Suprapubic skin (tissue), 4 donors: ENCODE results near the gene SLAIN2. TPM values are rescaled to one million over a fixed set of nuclear protein-coding genes. Genes with fewer than 3 reads are reported as not detected.
"Not testable (repeated sequence)": the region's sequence is repeated elsewhere in the genome, so short reads cannot be mapped to it uniquely, and the experiment has no call there.

Experiments used
- DNase-seq, 2 donors: peaks; one replicate each; pipeline ENCODE4 v3.0.0-alpha.2; 2019; ENCODE audit warnings: low spot score in 2 of 2
- H3K27ac ChIP-seq: fragments of 200-600 bp; sonication (generic); one replicate; pipeline ENCODE4 v1.5.1; 2019
- H3K27me3 ChIP-seq: fragments of 200-600 bp; sonication (generic); one replicate; pipeline ENCODE4 v1.5.1; 2019
- H3K36me3 ChIP-seq: fragments of 200-600 bp; sonication (generic); one replicate; pipeline ENCODE4 v1.5.1; 2019
- H3K4me1 ChIP-seq: fragments of 200-600 bp; sonication (generic); one replicate; pipeline ENCODE4 v1.5.1; 2019
- H3K4me3 ChIP-seq: fragments of 200-600 bp; sonication (generic); one replicate; pipeline ENCODE4 v1.5.1; 2019; ENCODE audit warnings: mild to moderate bottlenecking
- H3K9me3 ChIP-seq: fragments of 200-600 bp; sonication (generic); one replicate; pipeline ENCODE4 v1.5.1; 2019
- CTCF ChIP-seq, 2 donors: fragments of 200-600 bp in 1 of 2; fragments of 450-650 bp in 1 of 2; sonication (generic) in 1 of 2; IDR thresholded peaks; one replicate each; pipeline ENCODE4 v1.5.1; 2016 to 2019; ENCODE audit warnings: antibody characterized with exemption in 2 of 2, mild to moderate bottlenecking in 1 of 2, moderate library complexity in 1 of 2
- EP300 ChIP-seq: sonication (generic); formaldehyde crosslinking; IDR thresholded peaks from one replicate; pipeline ENCODE4 v1.6.1; 2017; ENCODE audit warnings: antibody characterized with exemption
- POLR2A ChIP-seq, 2 donors: fragments of 450-650 bp; IDR thresholded peaks; one replicate each; pipeline ENCODE4 v1.6.1; 2017; ENCODE audit warnings: antibody characterized with exemption in 2 of 2, mild to moderate bottlenecking in 2 of 2, moderate library complexity in 2 of 2
- POLR2AphosphoS5 ChIP-seq, 3 donors: sonication (generic); formaldehyde crosslinking; IDR thresholded peaks; one replicate each; pipeline ENCODE4 v1.6.1; 2017; ENCODE audit warnings: antibody characterized with exemption in 3 of 3
- WGBS: methylation state at CpG from one replicate; pipeline ENCODE4 v1.1.5; 2018; 5-methylcytosine and 5-hydroxymethylcytosine counted together
- total RNA-seq, 4 donors: library from RNA; depleted of rRNA; stranded (reverse); fragments of >200 nt; gene quantifications; one replicate each; pipeline ENCODE4 v1.1.0, GENCODE V29; 2016

Gene SLAIN2
- total RNA-seq, 4 donors from 2014 or later, result 84.7 to 167 (median 147) TPM

GRCh38 chr4:48300004-48300403 lies 41.3 kb upstream of the SLAIN2 start:
- TF ChIP-seq POLR2A (IDR thresholded peaks at IDR 0.05) (no peak), CTCF (IDR thresholded peaks at IDR 0.05) (no peak), EP300 (no peak), POLR2AphosphoS5 (IDR thresholded peaks at IDR 0.05) (no peak)
- H3K27ac ChIP-seq, result no peak overlapping the region
- DNase-seq, result no peak
- no peak overlapping the region for H3K4me3 ChIP-seq
- H3K27me3 ChIP-seq, result no peaks in the 10 kb centered on the region
- no peaks in the 10 kb centered on the region for H3K9me3 ChIP-seq
- no peaks in the 10 kb centered on the region for H3K36me3 ChIP-seq
- WGBS, result 77% methylated on average over 2 of the region's 2 CpGs
- no peaks in the 10 kb centered on the region for H3K4me1 ChIP-seq

- 84% methylated on average over 3 of the region's 3 CpGs for WGBS
- TF ChIP-seq CTCF (IDR thresholded peaks at IDR 0.05) (no peak), POLR2A (IDR thresholded peaks at IDR 0.05) (no peak), POLR2AphosphoS5 (IDR thresholded peaks at IDR 0.05) (no peak), EP300 (no peak)
- Histone ChIP-seq H3K27ac (no peak overlapping the region), H3K27me3 (no peaks in the 10 kb centered on the region), H3K4me1 (no peaks in the 10 kb centered on the region), H3K9me3 (no peaks in the 10 kb centered on the region), H3K36me3 (no peaks in the 10 kb centered on the region), H3K4me3 (no peak overlapping the region)
- DNase-seq, result no peak
These were observed 35.8 kb upstream of the SLAIN2 start for GRCh38 chr4:48305508-48305907.

- Histone ChIP-seq H3K4me3 (no peak overlapping the region), H3K27me3 (no peaks in the 10 kb centered on the region), H3K9me3 (no peaks in the 10 kb centered on the region), H3K4me1 (no peaks in the 10 kb centered on the region), H3K27ac (no peak overlapping the region), H3K36me3 (no peaks in the 10 kb centered on the region)
- no peak for DNase-seq
- WGBS, result 83% methylated on average over 5 of the region's 5 CpGs
- TF ChIP-seq CTCF (IDR thresholded peaks at IDR 0.05) (no peak), POLR2AphosphoS5 (IDR thresholded peaks at IDR 0.05) (no peak), EP300 (no peak)
These were observed 33.8 kb upstream of the SLAIN2 start for GRCh38 chr4:48307528-48307927.

- Histone ChIP-seq H3K9me3 (no peaks in the 10 kb centered on the region), H3K4me3 (no peak overlapping the region), H3K4me1 (no peaks in the 10 kb centered on the region), H3K36me3 (no peaks in the 10 kb centered on the region), H3K27me3 (no peaks in the 10 kb centered on the region), H3K27ac (no peak overlapping the region)
- 93% methylated on average over 2 of the region's 2 CpGs for WGBS
- no peak for DNase-seq
- TF ChIP-seq POLR2AphosphoS5 (IDR thresholded peaks at IDR 0.05) (no peak), POLR2A (IDR thresholded peaks at IDR 0.05) (no peak)
These were observed 32.4 kb upstream of the SLAIN2 start for GRCh38 chr4:48308901-48309300.

- H3K4me1 ChIP-seq, result no peaks in the 10 kb centered on the region
- no peaks in the 10 kb centered on the region for H3K27me3 ChIP-seq
- H3K4me3 ChIP-seq, result no peak overlapping the region
- WGBS, result 82% methylated on average over 3 of the region's 3 CpGs
- no peak for DNase-seq
- H3K27ac ChIP-seq, result no peak overlapping the region
- no peaks in the 10 kb centered on the region for H3K9me3 ChIP-seq
- H3K36me3 ChIP-seq, result no peaks in the 10 kb centered on the region
- TF ChIP-seq POLR2AphosphoS5 (IDR thresholded peaks at IDR 0.05) (no peak), EP300 (no peak), CTCF (IDR thresholded peaks at IDR 0.05) (no peak), POLR2A (IDR thresholded peaks at IDR 0.05) (no peak)
These were observed 29.4 kb upstream of the SLAIN2 start for GRCh38 chr4:48311896-48312295.

- H3K36me3 ChIP-seq, H3K4me3 ChIP-seq, H3K4me1 ChIP-seq, H3K27ac ChIP-seq, H3K9me3 ChIP-seq, DNase-seq, H3K27me3 ChIP-seq: not testable (repeated sequence)
These were observed 26.6 kb upstream of the SLAIN2 start for GRCh38 chr4:48314746-48315145.
